KOPT-K1 (cell line): Measurements from ENCODE around the gene ANXA3.

Source experiments
- H3K27ac ChIP-seq: fragments of 200-600 bp; sonication (generic); 2 replicates; pipeline ENCODE4 v1.5.1; 2016; ENCODE audit warnings: antibody characterized with exemption, mild to moderate bottlenecking, low read depth, low read length; ENCODE audit not compliant: poor library complexity, severe bottlenecking
- H3K36me3 ChIP-seq: fragments of 200-600 bp; sonication (generic); 2 replicates; pipeline ENCODE4 v1.5.1; 2017; ENCODE audit warnings: antibody characterized with exemption, mild to moderate bottlenecking, low read length, moderate library complexity; ENCODE audit not compliant: insufficient read depth
- H3K9me3 ChIP-seq: fragments of 200-600 bp; sonication (generic); 2 replicates; pipeline ENCODE4 v1.5.1; 2017; ENCODE audit warnings: antibody characterized with exemption, low read length, mild to moderate bottlenecking; ENCODE audit not compliant: insufficient read depth, poor library complexity, severe bottlenecking

Gene ANXA3

GRCh38 chr4:78627966-78628678 is 76.6 kb downstream of the ANXA3 start:
- no peak overlapping the region for H3K27ac ChIP-seq

GRCh38 chr4:78629991-78630541 is 78.5 kb downstream of the ANXA3 start:
- Histone ChIP-seq H3K27ac (no peak overlapping the region), H3K36me3 (no peaks in the 10 kb centered on the region), H3K9me3 (no peaks in the 10 kb centered on the region)

More at GRCh38 chr4:78627966-78628678, 76.6 kb downstream of the ANXA3 start:
- H3K9me3 ChIP-seq = no peaks in the 10 kb centered on the region
- no peaks in the 10 kb centered on the region for H3K36me3 ChIP-seq

- H3K27ac ChIP-seq = no peak overlapping the region
- no peaks in the 10 kb centered on the region for H3K9me3 ChIP-seq
- H3K36me3 ChIP-seq = no peaks in the 10 kb centered on the region
These were observed 79.0 kb downstream of the ANXA3 start for GRCh38 chr4:78630615-78631014.

- H3K9me3 ChIP-seq = no peaks in the 10 kb centered on the region
- no peak overlapping the region for H3K27ac ChIP-seq
- no peaks in the 10 kb centered on the region for H3K36me3 ChIP-seq
These were observed 82.6 kb downstream of the ANXA3 start for GRCh38 chr4:78634011-78634664.

- H3K27ac ChIP-seq = peak overlapping the region; percentile 76
- no peaks in the 10 kb centered on the region for H3K36me3 ChIP-seq
- no peaks in the 10 kb centered on the region for H3K9me3 ChIP-seq
These were observed 87.0 kb downstream of the ANXA3 start for GRCh38 chr4:78638337-78639172.

- Histone ChIP-seq H3K27ac (no peak overlapping the region), H3K9me3 (no peaks in the 10 kb centered on the region), H3K36me3 (no peaks in the 10 kb centered on the region)
These were observed 89.1 kb downstream of the ANXA3 start for GRCh38 chr4:78640714-78641113.

GRCh38 chr4:78642934-78643333 is 91.4 kb downstream of the ANXA3 start:
- Histone ChIP-seq H3K27ac (no peak overlapping the region), H3K9me3 (no peaks in the 10 kb centered on the region), H3K36me3 (no peaks in the 10 kb centered on the region)

GRCh38 chr4:78644063-78644691 is 92.6 kb downstream of the ANXA3 start:
- Histone ChIP-seq H3K36me3 (no peaks in the 10 kb centered on the region), H3K27ac (no peak overlapping the region), H3K9me3 (no peaks in the 10 kb centered on the region)

GRCh38 chr4:78644744-78645330 is 93.3 kb downstream of the ANXA3 start:
- no peaks in the 10 kb centered on the region for H3K36me3 ChIP-seq
- no peak overlapping the region for H3K27ac ChIP-seq
- no peaks in the 10 kb centered on the region for H3K9me3 ChIP-seq

- no peaks in the 10 kb centered on the region for H3K36me3 ChIP-seq
- H3K27ac ChIP-seq = no peak overlapping the region
- no peaks in the 10 kb centered on the region for H3K9me3 ChIP-seq
These were observed 94.5 kb downstream of the ANXA3 start for GRCh38 chr4:78645853-78646757.

- H3K27ac ChIP-seq = no peak overlapping the region
- no peaks in the 10 kb centered on the region for H3K9me3 ChIP-seq
- no peaks in the 10 kb centered on the region for H3K36me3 ChIP-seq
These were observed 95.7 kb downstream of the ANXA3 start for GRCh38 chr4:78647272-78647671.

GRCh38 chr4:78648640-78649363 is 97.2 kb downstream of the ANXA3 start:
- H3K27ac ChIP-seq = no peak overlapping the region
- no peaks in the 10 kb centered on the region for H3K36me3 ChIP-seq
- no peaks in the 10 kb centered on the region for H3K9me3 ChIP-seq
